GM21360 (cell line): Measurements from ENCODE around the gene ZMIZ1.
"Not testable (repeated sequence)": the region's sequence is repeated elsewhere in the genome, so short reads cannot be mapped to it uniquely, and the experiment has no call there.

ENCODE experiments used
- ATAC-seq: cut with Tn5 transposase; IDR thresholded peaks from one replicate; pipeline ENCODE4 v1.9.1; 2021; ENCODE audit warnings: mild to moderate bottlenecking, moderate library complexity; ENCODE audit not compliant: unreplicated experiment

The ZMIZ1 gene

GRCh38 chr10:79329529-79329928, 260.8 kb downstream of the ZMIZ1 start:
- no peak for ATAC-seq

DNA sequence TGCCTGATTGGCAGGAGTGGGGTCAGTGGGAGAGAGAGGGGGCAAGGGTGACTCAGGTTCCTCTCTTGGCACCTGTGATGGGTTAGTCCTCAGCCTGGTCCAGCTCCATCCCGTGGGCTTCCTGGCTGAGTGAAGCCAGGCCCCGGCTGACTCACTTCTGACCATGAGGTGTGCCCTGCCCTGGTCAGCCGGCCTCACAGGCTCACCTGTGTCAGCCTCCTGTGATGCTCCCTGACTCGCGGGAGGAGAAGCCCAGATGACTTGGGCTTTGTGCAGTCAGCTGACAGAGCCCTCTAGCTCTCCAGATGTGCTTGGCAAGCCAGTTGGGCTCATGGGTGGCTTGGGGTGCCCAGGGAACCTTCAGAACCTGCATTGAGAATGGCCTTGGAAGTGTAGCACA, 262.5 kb downstream of the ZMIZ1 start:
- no peak for ATAC-seq

DNA sequence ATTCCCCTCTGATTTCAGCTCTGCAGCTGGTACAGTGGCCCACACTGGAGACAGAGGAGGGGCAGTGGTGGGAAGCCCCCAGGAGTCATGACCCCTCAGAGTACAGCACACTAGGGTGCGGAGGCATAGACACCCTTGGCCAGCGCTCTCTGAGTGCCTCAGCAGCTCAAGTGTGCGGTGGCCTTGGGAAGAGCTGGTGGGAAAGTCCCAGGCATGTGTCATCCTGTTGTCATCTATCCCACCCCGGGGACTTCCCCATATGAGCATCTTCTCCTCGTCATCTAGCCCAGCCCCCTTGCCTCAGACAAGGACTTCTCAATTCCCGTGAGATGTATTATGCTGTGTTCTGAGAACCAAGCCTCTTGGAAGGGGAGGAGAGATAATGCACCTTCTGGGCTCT, 262.9 kb downstream of the ZMIZ1 start:
- ATAC-seq, result peak; percentile 76

GRCh38 chr10:79332610-79333315, 264.0 kb downstream of the ZMIZ1 start:
- ATAC-seq, result not testable (repeated sequence)

GRCh38 chr10:79333513-79333912, 264.7 kb downstream of the ZMIZ1 start:
- ATAC-seq, result no peak

DNA sequence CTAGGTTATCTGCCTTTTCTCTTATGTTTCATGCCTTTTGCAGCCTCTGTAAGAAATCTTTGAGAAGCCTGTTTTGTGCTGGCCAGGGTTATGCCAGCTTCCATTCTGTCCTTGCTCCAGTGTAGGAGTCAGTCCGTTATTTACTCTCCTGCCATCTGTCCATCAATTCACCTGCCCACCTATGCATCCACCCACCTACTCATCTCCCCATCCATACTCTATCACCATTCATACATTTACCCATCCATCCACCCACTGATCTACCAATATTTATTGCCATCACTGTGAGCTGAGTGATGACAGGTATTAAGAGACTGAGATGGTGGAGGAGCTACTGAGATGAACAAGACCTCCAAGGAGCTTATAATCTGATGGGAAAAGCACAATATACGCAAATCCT, 265.8 kb downstream of the ZMIZ1 start:
- ATAC-seq, result no peak

DNA sequence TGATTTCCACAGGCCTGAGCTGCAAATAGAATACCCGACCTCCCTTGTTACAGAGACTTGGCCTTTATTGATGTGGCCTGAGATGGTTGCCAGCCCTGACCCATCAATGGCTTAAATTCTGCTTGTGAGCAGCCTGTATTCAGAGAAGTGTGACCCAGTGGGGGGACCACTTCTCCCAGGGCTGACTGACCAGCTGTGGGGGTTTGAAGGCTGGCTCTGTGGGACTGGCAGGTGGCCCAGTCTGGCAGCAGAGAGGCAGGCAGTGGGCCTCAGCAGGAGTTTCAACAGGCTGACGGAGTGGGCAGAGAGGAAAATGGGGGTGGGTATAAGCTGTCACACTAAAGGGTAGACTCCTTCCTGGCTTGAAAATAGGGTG, 266.3 kb downstream of the ZMIZ1 start:
- ATAC-seq, result no peak

DNA sequence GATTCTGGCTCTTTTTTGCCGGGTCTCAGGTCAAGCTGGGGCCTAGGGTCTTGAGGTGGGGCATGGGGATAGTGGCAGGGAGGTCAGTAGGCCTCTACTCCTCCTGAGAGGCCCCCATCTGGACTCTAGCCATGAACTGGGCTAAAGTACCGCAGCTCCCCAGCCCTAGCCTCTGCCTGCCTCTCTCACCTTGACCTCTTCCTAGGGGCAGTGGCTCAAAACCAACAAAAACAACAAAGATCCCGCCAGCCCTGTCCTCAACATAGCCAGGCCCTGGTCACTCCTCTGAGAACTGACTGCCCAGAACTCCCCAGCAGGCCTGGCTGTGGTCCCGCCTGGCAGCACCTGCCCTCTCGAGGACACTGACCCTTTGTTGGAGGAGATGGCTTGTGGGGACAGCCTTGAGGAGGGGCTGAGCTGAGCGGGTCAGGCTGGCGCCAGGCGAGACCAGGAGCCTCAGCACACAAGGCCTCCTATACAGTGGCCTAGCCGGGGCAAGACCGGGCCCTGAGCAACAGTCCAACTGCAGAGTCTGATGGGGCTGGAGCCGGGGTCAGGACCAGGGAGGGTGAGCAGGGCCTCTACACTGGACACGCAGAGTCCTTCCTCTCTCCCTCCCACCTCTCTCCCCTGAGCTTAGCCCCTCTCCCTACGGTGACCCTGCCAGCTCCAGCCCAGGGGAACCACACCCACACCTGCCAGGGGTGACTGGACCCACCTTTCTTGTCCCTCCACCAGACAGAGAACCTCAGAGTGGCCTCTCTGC, 266.9 kb downstream of the ZMIZ1 start:
- ATAC-seq, result no peak

- ATAC-seq, result no peak
Measured at GRCh38 chr10:79336276-79336675, 267.5 kb downstream of the ZMIZ1 start.

DNA sequence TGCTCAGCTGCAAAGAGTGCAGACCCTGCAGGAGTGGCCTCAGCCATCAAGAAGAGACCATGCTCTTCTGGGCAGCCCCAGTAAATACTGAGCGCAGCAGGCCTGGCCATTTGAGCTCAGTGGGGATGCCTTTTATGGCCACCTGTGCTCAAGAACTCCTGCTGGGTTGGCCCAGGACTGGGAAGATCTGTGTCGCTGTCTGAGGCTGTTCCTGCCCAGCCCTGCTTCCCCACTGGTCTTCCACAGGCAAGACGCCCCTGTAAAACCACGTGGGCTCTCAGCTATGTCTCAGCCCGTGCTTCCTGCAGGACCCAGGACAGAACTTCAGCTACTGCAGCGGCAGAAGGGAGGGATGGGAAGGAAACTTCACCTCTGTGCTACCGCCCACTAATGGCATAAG, 268.0 kb downstream of the ZMIZ1 start:
- ATAC-seq, result no peak

GRCh38 chr10:79337783-79338469, 269.2 kb downstream of the ZMIZ1 start:
- not testable (repeated sequence) for ATAC-seq

GRCh38 chr10:79339266-79339665, 270.5 kb downstream of the ZMIZ1 start:
- ATAC-seq, result no peak

DNA sequence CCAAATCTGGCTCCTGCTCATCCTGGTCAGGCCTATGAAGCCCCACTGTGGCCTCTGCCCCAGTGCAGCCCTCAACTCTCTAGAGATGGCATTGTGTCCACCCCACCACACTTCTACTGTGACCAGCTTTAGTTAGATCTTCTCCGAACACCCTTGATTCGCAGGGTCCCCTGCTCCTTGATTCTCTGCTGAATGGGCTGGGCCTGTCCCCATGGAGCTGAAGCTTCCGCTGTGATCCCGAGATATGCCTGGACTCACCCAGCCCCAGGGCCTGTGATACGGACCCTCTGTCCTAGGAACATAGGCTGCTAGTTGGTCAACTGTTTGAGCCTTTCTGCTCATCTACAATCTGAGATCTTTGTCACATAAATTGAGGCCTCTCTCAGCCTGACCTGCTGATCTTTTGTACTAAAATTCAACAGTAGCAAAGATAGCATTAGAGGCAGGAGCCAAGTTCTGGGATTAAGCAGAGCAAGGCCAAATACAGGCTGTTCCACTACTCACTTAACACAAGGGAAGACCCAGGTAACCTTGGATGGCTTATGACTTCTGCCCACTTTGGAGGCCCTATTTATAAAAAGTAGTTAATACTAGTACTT, 272.0 kb downstream of the ZMIZ1 start:
- ATAC-seq, result no peak

DNA sequence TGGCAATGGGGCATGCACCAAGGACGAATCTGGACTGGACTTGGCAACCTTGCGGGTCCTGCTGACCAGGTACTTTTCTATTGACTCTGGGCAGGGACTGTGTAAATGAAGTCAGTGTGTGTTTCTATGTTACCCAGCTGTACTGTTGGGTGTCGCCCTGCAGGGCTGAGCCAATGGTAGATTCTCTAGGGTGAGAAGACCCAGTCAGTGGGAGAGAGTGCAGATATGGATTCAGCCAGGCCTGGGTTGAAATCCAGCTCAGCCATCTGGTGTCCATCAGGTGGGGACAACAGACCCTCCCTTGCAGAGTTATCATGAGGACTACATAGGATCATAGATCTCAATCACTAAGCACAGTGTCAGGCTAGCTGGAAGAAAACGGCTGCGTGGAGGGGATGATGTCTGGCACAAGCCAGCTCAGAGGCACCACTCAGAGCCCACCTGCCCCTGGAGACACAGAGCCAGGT, 273.6 kb downstream of the ZMIZ1 start:
- no peak for ATAC-seq

- ATAC-seq, result no peak
Measured at GRCh38 chr10:79342811-79343561, 274.2 kb downstream of the ZMIZ1 start.

- ATAC-seq, result no peak
Measured at GRCh38 chr10:79344502-79345195, 275.9 kb downstream of the ZMIZ1 start.

DNA sequence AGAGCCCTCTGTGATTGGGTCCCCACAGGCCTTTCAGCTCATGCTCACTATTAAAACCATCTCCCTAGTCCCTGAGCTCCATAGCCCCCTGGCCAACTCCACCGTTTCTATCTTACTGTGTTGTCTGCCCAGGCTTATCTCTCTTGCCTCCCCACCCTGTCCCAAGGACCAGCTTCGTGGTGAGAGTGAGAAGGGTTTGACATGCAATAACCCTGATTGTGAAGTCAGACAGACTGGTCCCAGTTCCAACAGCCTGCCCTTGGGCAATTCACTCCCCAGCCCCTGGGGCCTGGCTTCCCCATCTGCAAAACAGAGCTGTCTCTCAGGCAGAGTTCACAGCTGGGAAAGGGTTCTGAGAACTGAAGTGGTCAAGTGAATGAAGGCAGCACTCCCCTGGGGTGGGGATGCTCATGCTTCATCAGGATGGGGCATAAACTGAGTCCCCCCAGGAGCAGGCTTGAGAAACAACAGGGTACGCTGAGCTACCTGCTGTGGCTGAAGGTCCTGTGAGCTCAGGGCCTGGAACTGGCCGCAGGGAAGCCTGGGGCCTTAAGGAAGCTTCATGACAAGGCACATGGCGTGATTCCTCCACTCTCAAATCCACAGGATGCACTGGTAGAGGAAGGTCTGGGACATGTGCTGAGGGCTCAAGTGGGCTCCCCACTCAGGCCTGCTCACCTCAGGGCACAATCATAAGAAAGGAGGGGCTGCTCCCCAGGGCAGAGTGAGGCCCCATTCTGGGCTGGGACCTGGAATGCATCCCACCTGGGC, 276.7 kb downstream of the ZMIZ1 start:
- no peak for ATAC-seq

GRCh38 chr10:79346012-79346340, 277.2 kb downstream of the ZMIZ1 start:
- ATAC-seq, result no peak

- ATAC-seq, result no peak
Measured at GRCh38 chr10:79346388-79347225, 277.8 kb downstream of the ZMIZ1 start.
